Activated T-cell treated with anti-CD3 and anti-CD28 coated beads for 24 hours (primary cell): ENCODE results near the gene SGSH.

ENCODE experiments used
- DNase-seq: peaks from one replicate; pipeline ENCODE4 v3.0.0-alpha.2; 2020; ENCODE audit warnings: low read depth

The SGSH gene

GRCh38 chr17:80183581-80184422 is 36.3 kb downstream of the SGSH start:
- DNase-seq, result no peak

DNA sequence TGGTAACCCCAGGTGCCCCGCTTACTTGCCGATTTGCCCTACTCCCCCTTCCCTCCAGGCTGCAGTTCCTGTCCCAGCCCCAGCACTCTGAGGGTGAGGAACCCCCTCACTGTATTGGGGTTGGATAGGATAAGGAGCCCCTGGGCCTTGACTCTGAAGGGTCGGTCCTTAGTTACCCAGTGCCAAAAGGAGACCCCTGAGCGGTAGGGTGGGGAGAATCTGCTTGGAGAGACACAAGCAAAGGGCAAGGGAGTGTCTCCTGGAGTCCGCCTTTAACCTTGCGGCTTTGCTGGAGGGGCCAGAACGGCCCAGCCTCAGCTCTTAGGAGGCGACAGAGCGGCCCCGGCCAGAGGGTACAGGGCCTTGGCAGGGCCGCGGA is 37.3 kb downstream of the SGSH start:
- DNase-seq, result no peak

- no peak for DNase-seq
Observed at GRCh38 chr17:80182118-80182844, 37.9 kb downstream of the SGSH start.

GRCh38 chr17:80181431-80181830 is 38.7 kb downstream of the SGSH start:
- no peak for DNase-seq

GRCh38 chr17:80180192-80180591 is 39.9 kb downstream of the SGSH start:
- no peak for DNase-seq

GRCh38 chr17:80177986-80178595 is 42.0 kb downstream of the SGSH start:
- no peak for DNase-seq

- DNase-seq, result no peak
Observed at GRCh38 chr17:80176757-80177156, 43.4 kb downstream of the SGSH start.

DNA sequence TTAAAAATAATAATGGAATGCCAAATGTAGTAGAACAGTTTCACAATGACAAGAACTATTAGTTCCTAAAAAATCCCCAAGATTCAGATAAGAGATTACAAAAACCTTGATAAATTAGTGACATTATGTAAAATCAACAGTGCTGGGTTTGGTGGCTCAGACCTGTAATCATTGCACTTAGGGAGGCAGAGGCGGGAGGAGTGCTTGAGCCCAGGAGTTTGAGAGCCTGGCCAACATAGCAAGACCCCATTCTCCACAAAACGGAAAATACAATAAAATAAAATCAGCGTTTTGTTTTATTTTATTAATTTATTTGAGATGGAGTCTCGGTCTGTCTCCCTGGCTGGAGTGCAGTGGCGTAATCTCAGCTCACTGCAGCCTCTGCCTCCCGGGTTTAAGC is 46.2 kb downstream of the SGSH start:
- DNase-seq, result no peak

GRCh38 chr17:80173126-80173525 is 47.0 kb downstream of the SGSH start:
- DNase-seq, result no peak

- DNase-seq, result no peak
Observed at GRCh38 chr17:80171681-80172080, 48.5 kb downstream of the SGSH start.

- DNase-seq, result no peak
Observed at GRCh38 chr17:80169784-80170500, 50.2 kb downstream of the SGSH start, which contains the start of gene CARD14. Gene CARD14, plus strand, starts transcription at chr17:80170030. Its CDS starts 11,409 bp downstream, at chr17:80181439.

- DNase-seq, result no peak
Observed at GRCh38 chr17:80169107-80169506, 51.0 kb downstream of the SGSH start.

DNA sequence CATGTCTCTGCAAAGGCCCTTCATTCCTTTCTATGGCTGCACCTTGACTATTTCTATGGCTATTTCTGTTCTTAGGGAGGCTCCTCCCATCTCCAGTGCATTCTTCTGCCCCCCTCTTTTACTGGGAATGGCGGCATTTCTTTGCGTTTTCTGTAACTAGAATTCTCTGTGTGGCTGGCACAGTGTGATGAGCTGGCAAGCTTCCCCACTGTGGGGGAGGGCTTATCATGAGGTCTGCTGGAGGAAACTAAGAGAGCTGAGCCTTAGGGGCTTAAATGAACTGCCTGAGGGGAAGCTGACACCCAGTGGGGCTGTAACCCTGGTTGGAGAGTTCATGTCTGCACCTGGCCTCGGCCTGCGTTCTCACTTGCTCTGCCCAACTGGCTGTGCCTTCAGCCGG is 51.8 kb downstream of the SGSH start:
- DNase-seq, result no peak

GRCh38 chr17:80166446-80166845 is 53.7 kb downstream of the SGSH start:
- DNase-seq, result no peak

DNA sequence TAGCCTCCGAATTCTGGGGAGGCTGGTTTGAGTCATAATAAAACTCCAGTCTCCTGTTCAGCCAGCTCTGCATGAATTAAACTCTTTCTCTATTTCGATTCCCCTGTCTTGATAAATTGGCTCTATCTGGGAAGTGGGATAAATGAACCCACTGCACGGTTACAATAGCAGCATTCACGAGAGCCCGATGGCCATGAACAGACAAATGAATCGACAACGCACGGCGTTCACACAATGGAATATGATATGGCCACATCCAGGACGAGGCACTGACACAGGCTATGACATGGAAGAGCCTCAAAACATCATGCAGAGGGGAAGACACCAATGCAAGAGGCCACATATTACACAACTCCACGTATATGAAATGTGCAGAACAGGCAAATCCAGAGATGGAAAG is 55.9 kb downstream of the SGSH start:
- DNase-seq, result no peak

DNA sequence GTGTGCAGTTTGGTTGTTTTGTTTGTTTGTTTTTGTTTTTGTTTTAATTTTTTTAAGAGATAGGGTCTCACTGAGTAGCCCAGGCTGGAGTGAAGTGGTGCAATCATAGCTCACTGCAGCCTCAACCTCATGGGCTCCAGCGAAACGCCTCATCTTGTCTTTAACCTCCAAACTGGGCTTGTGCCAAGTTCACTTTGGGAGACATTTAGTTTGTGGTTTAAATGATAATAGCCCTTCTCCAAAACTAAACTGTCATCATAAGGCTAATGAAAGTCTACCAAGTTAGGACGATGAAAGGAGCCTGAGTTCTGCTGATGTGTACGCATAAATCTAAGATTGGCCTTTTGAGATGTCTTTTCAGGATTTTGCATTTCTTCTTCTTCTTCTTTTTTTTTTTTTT is 56.8 kb downstream of the SGSH start:
- no peak for DNase-seq

DNA sequence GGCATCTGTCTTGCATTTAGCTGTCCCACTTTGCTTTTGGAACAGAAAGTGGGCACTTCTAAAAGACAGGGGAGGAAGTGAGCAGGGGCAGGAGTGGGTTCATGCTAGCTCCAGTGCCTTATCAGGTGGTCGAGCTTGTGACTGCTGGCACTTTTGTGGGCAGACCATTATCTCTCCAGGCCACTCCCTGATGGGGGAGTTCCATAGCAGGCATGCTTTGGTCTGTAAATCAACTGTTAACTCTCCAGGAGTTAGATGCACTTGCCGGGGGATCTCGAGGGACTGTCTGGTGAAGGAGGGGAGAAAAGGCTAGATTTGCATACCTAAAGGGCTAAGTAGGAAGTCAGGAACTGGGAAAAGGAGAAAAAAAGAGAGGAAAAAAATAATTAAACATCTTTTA is 59.6 kb downstream of the SGSH start:
- no peak for DNase-seq
